K562 (cell line): ENCODE data around the gene GNAQ. TPM values are rescaled to one million over a fixed set of nuclear protein-coding genes. Genes with fewer than 3 reads are reported as not detected.

Experiments used
- ATAC-seq: fragments of 200-7000 bp; cut with Tn5 transposase; 3 replicates; pipeline ENCODE4 v1.9.1; 2020; ENCODE audit warnings: moderate library complexity
- BruUV-seq: library from RNA; stranded (reverse); fragments of 400-500 nt; replicated peaks from 2 replicates; lab custom pipeline; 2021; lab: Mats Ljungman, UMichigan
- CTCF ChIA-PET: fragments of 300-600 bp; formaldehyde crosslinking; extraction: SDS; loops from one replicate; lab custom pipeline; 2021; ENCODE audit warnings: low intra/inter-chr PET ratio; lab: Yijun Ruan, JAX
- POLR2A ChIA-PET: fragments of 300-600, 350-650 bp; sonication (Branson Sonifier 250); formaldehyde crosslinking; extraction: SDS; loops from one replicate; lab custom pipeline; 2021; ENCODE audit warnings: antibody characterized with exemption, inconsistent platforms; lab: Yijun Ruan, JAX
- DNase-seq, 4 experiments: peaks; one replicate each; pipeline versions ENCODE4 v3.0.0 to v3.0.0-alpha.2; 2011 to 2018; ENCODE audit warnings: low spot score in 3 of 4, mixed read lengths in 3 of 4; ENCODE audit errors: extremely low read depth in 1 of 4
- FAIRE-seq: peaks from 2 replicates; lab custom pipeline; 2011; peaks lifted over from hg19 to GRCh38; lab: Jason Lieb, UNC
- H2AFZ ChIP-seq: 2 replicates; pipeline ENCODE4 v1.6.0; 2011; ENCODE audit warnings: low read depth, low read length, control low read depth, inconsistent platforms
- H3K27ac ChIP-seq: fragments of 200-600 bp; 3 replicates; pipeline ENCODE4 v1.8.0; 2011; ENCODE audit warnings: low read depth, mild to moderate bottlenecking, control low read depth, inconsistent platforms, low read length, moderate library complexity, mixed read lengths; ENCODE audit errors: extremely low read depth
- H3K27me3 ChIP-seq, 2 experiments: fragments of 300-600 bp in 1 of 2; 2 replicates in 1 of 2; 3 replicates in 1 of 2; pipeline versions ENCODE4 v1.6.0 to v1.8.0; 2011; ENCODE audit warnings: inconsistent platforms in 2 of 2, low read length in 2 of 2, mild to moderate bottlenecking in 1 of 2, mixed read lengths in 1 of 2, moderate library complexity in 1 of 2; ENCODE audit not compliant: control insufficient read depth in 2 of 2, insufficient read depth in 2 of 2
- H3K36me3 ChIP-seq: fragments of 300-600 bp; 3 replicates; pipeline ENCODE4 v1.8.0; 2011; ENCODE audit warnings: mild to moderate bottlenecking, low read length, inconsistent platforms; ENCODE audit not compliant: control insufficient read depth, insufficient read depth
- H3K4me1 ChIP-seq, 2 experiments: fragments of 200-600 bp in 1 of 2; replicated peaks in 1 of 2; 2 replicates in 1 of 2; 3 replicates in 1 of 2; pipeline versions ENCODE4 v1.5.1 to v1.8.0; 2011; ENCODE audit warnings: inconsistent platforms in 2 of 2, low read length in 2 of 2, mild to moderate bottlenecking in 1 of 2, mixed read lengths in 1 of 2, moderate library complexity in 1 of 2; ENCODE audit not compliant: control insufficient read depth in 2 of 2, insufficient read depth in 2 of 2
- H3K4me2 ChIP-seq: 2 replicates; pipeline ENCODE4 v1.6.1; 2011; ENCODE audit warnings: low read length, control low read depth, inconsistent platforms, mixed read lengths; ENCODE audit not compliant: insufficient read depth
- H3K4me3 ChIP-seq: fragments of 200-600 bp; sonication (generic), shearing (Covaris generic); 2 replicates; pipeline ENCODE4 v1.5.1; 2016; ENCODE audit warnings: control low read depth, inconsistent platforms
- H3K79me2 ChIP-seq: fragments of 200-600 bp; 3 replicates; pipeline ENCODE4 v1.8.0; 2011; ENCODE audit warnings: low read length, inconsistent platforms; ENCODE audit not compliant: control insufficient read depth, insufficient read depth
- H3K9ac ChIP-seq, 2 experiments: 2 replicates each; pipeline versions ENCODE4 v1.6.0 to v1.6.1; 2011; ENCODE audit warnings: low read depth in 2 of 2, low read length in 2 of 2, control low read depth in 1 of 2, inconsistent platforms in 1 of 2, mild to moderate bottlenecking in 1 of 2, mixed read lengths in 1 of 2; ENCODE audit not compliant: insufficient read depth in 1 of 2
- H3K9me1 ChIP-seq: one replicate; pipeline ENCODE4 v1.6.0; 2011; ENCODE audit warnings: inconsistent platforms, mild to moderate bottlenecking, low read length, moderate library complexity; ENCODE audit not compliant: control insufficient read depth, insufficient read depth
- H3K9me3 ChIP-seq: replicated peaks from 2 replicates; pipeline ENCODE4 v1.5.1; 2011; ENCODE audit warnings: low read depth, low read length, inconsistent platforms; ENCODE audit not compliant: control insufficient read depth, insufficient read depth
- H4K20me1 ChIP-seq: replicated peaks from 2 replicates; pipeline ENCODE4 v1.6.1; 2011; ENCODE audit warnings: low read length, inconsistent platforms, mixed read lengths; ENCODE audit not compliant: control insufficient read depth, insufficient read depth
- DPF2 ChIP-seq: fragments of 450-650 bp; IDR thresholded peaks from 2 replicates; pipeline ENCODE4 v1.6.1; 2016
- HDAC8 ChIP-seq: fragments of 450-650 bp; IDR thresholded peaks from 2 replicates; pipeline ENCODE4 v1.6.1; 2016; ENCODE audit warnings: mild to moderate bottlenecking, missing genetic modification characterization, moderate library complexity, missing compliant biosample characterization
- MTF1 ChIP-seq: fragments of 250-450 bp; sonication (Bioruptor Pico); IDR thresholded peaks from 2 replicates; pipeline ENCODE4 v1.9.0; 2021; ENCODE audit warnings: moderate library complexity, mild to moderate bottlenecking, inconsistent platforms, borderline replicate concordance
- NRF1 ChIP-seq, 2 experiments: fragments of 450-650 bp; IDR thresholded peaks in 1 of 2; conservative IDR thresholded peaks in 1 of 2; 2 replicates each; pipeline ENCODE4 v1.6.1; 2014; ENCODE audit warnings: mild to moderate bottlenecking in 2 of 2
- RHOXF2B ChIP-seq: fragments of 250-450 bp; sonication (Bioruptor Pico); conservative IDR thresholded peaks from 2 replicates; pipeline ENCODE4 v1.5.1; 2021
- TAF7 ChIP-seq: fragments of 450-650 bp; IDR thresholded peaks from 2 replicates; pipeline ENCODE4 v1.6.1; 2016; ENCODE audit warnings: missing genetic modification characterization, missing compliant biosample characterization
- ZNF764 ChIP-seq: fragments of 250-450 bp; sonication (Bioruptor Pico); IDR thresholded peaks from 2 replicates; pipeline ENCODE4 v1.4.0; 2020; ENCODE audit warnings: low read depth, mild to moderate bottlenecking, moderate library complexity
- WGBS: fragments of 100-300 bp; shearing (Covaris generic); methylation state at CpG from one replicate; pipeline ENCODE4 v1.1.6; 2016; ENCODE audit warnings: low coverage, mixed read lengths; ENCODE audit not compliant: insufficient coverage; ENCODE audit errors: missing lambda C conversion rate; 5-methylcytosine and 5-hydroxymethylcytosine counted together
- in situ Hi-C: fragments of 300-500 bp; cut with MboI; formaldehyde crosslinking; loops from 4 replicates; pipeline ENCODE4 v1.15.0; 2018; ENCODE audit warnings: inconsistent platforms, mixed read lengths
- intact Hi-C: fragments of 100-400 bp; cut with micrococcal nuclease; formaldehyde crosslinking; loops from 2 replicates; pipeline ENCODE4 v1.14.2; 2022
- polyA plus RNA-seq, 8 experiments: library from polyadenylated mRNA; depleted of rRNA in 4 of 8; stranded (reverse) in 5 of 8; unstranded in 3 of 8; fragments of >200 nt; fragmentation: Nextera tagmentation in 2 of 8; fragmentation: Illumina TruSeq in 1 of 8; extraction: Ambion mirVana in 2 of 8; extraction: Trizol in 1 of 8; gene quantifications; 2 replicates each; pipeline versions ENCODE4 v1.2.1 to v1.2.3, GENCODE V29; 2011 to 2014; ENCODE audit warnings: inconsistent platforms in 1 of 8, missing spikeins in 1 of 8
- total RNA-seq, 7 experiments: library from RNA; depleted of rRNA in 6 of 7; stranded (reverse); fragments of >200 nt in 6 of 7; fragmentation: Illumina TruSeq in 2 of 7; extraction: Trizol in 2 of 7; gene quantifications; 2 replicates each; pipeline versions ENCODE4 v1.2.1 to v1.2.3, GENCODE V29; 2011 to 2021; ENCODE audit warnings: low replicate concordance in 1 of 7
- TF ChIP-seq, protein P1 (sequence below): fragments of 450-650 bp; IDR thresholded peaks from 2 replicates; pipeline ENCODE4 v1.7.0; 2016; ENCODE audit warnings: borderline replicate concordance
- TF ChIP-seq, protein P2 (sequence below), 3 experiments: IDR thresholded peaks in 2 of 3; conservative IDR thresholded peaks in 1 of 3; 2 replicates each; pipeline ENCODE4 v1.5.1; 2011 to 2012; ENCODE audit warnings: low read length in 3 of 3, mild to moderate bottlenecking in 3 of 3, control low read depth in 2 of 3, improper control_type of control experiment in 1 of 3, inconsistent platforms in 1 of 3, low read depth in 1 of 3, mixed read lengths in 1 of 3, moderate library complexity in 1 of 3; ENCODE audit not compliant: insufficient read depth in 2 of 3
- TF ChIP-seq, protein P3 (sequence below): fragments of 450-650 bp; formaldehyde crosslinking; IDR thresholded peaks from 2 replicates; pipeline ENCODE4 v1.4.0; 2020; ENCODE audit warnings: mild to moderate bottlenecking, moderate library complexity
- TF ChIP-seq, protein P4 (sequence below): IDR thresholded peaks from 2 replicates; pipeline ENCODE4 v1.6.1; 2016; ENCODE audit warnings: missing genetic modification characterization, missing compliant biosample characterization

GNAQ gene
- total and polyA plus RNA-seq, 9 of the 15 experiments (the other 6 are each of a cell fraction or from before 2014, with no cell fraction given): 4.8 to 27.9 (median 17.5) TPM

DNA sequence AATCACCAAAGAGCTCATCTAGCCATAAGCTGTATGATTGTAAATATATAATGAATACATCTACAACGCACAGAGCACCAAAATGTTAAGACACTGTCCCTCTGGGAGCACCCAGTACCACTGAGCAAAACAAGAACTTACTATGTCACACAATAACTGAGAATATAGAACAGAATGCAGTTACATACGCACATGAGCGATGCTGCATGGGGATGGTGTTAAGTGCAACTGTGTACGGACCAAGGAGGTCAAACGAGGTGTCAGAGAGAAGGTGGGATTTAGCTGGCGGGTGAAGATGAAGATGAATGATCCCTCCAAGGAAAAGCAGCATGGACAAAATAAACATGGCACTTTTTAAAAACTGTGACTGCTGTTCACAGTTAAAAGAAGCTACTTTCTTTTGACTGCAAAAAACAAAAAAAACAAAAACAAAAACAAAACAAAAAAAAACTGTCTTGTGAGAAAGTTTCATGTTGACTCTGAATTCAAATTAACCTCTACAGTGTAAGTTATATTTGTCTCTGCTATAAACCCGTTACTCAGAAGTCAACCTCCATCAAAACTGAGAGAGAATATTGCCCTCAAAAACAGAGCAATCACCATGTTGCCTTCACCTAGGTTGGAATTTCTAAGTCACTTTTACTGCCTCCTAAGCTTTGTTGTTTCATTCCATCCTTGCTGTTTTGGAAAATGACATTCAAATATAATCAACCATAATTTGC lies 213.9 kb downstream of the GNAQ start:
- Histone ChIP-seq H3K79me2 (peaks cover 15% of the 10 kb centered on the region), H3K36me3 (peaks cover 21% of the 10 kb centered on the region), H3K27ac (no peak overlapping the region), H3K9me1 (no peaks in the 10 kb centered on the region), H3K27me3 (no peaks in the 10 kb centered on the region), H3K4me3 (no peak overlapping the region), H3K9ac (no peak overlapping the region), H3K9me3 (no peaks in the 10 kb centered on the region), H2AFZ (no peak overlapping the region), H3K4me1 (peaks cover 0 to 17% of the 10 kb centered on the region in 2 experiments; a peak in 2 of 5 replicates), H3K4me2 (no peak overlapping the region), H4K20me1 (no peaks in the 10 kb centered on the region)
- no TSS peak for BruUV-seq
- 90% methylated on average over 7 of the region's 7 CpGs for WGBS
- TF ChIP-seq ZNF764 (CRISPR knock-in tag) (no peak), TAF7 (tag) (no peak), DPF2 (no peak), HDAC8 (tag) (no peak), NRF1 (conservative IDR thresholded peaks at IDR 0.05 in 1 of 2, IDR thresholded peaks at IDR 0.05 in 1 of 2) (no peak), MTF1 (CRISPR knock-in tag) (no peak), RHOXF2B (CRISPR knock-in tag) (no peak)
- TF ChIP-seq, protein P1, sequence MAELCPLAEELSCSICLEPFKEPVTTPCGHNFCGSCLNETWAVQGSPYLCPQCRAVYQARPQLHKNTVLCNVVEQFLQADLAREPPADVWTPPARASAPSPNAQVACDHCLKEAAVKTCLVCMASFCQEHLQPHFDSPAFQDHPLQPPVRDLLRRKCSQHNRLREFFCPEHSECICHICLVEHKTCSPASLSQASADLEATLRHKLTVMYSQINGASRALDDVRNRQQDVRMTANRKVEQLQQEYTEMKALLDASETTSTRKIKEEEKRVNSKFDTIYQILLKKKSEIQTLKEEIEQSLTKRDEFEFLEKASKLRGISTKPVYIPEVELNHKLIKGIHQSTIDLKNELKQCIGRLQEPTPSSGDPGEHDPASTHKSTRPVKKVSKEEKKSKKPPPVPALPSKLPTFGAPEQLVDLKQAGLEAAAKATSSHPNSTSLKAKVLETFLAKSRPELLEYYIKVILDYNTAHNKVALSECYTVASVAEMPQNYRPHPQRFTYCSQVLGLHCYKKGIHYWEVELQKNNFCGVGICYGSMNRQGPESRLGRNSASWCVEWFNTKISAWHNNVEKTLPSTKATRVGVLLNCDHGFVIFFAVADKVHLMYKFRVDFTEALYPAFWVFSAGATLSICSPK: no peak
- TF ChIP-seq, protein P2, sequence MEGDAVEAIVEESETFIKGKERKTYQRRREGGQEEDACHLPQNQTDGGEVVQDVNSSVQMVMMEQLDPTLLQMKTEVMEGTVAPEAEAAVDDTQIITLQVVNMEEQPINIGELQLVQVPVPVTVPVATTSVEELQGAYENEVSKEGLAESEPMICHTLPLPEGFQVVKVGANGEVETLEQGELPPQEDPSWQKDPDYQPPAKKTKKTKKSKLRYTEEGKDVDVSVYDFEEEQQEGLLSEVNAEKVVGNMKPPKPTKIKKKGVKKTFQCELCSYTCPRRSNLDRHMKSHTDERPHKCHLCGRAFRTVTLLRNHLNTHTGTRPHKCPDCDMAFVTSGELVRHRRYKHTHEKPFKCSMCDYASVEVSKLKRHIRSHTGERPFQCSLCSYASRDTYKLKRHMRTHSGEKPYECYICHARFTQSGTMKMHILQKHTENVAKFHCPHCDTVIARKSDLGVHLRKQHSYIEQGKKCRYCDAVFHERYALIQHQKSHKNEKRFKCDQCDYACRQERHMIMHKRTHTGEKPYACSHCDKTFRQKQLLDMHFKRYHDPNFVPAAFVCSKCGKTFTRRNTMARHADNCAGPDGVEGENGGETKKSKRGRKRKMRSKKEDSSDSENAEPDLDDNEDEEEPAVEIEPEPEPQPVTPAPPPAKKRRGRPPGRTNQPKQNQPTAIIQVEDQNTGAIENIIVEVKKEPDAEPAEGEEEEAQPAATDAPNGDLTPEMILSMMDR (IDR thresholded peaks at IDR 0.05 in 2 of 3, conservative IDR thresholded peaks at IDR 0.05 in 1 of 3; ENCODE audit: insufficient read depth in 2 of 3, low read depth in 1 of 3, low read length in 3 of 3): no peak
- TF ChIP-seq, protein P3, sequence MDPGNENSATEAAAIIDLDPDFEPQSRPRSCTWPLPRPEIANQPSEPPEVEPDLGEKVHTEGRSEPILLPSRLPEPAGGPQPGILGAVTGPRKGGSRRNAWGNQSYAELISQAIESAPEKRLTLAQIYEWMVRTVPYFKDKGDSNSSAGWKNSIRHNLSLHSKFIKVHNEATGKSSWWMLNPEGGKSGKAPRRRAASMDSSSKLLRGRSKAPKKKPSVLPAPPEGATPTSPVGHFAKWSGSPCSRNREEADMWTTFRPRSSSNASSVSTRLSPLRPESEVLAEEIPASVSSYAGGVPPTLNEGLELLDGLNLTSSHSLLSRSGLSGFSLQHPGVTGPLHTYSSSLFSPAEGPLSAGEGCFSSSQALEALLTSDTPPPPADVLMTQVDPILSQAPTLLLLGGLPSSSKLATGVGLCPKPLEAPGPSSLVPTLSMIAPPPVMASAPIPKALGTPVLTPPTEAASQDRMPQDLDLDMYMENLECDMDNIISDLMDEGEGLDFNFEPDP (CRISPR knock-in tag): no peak
- TF ChIP-seq, protein P4, sequence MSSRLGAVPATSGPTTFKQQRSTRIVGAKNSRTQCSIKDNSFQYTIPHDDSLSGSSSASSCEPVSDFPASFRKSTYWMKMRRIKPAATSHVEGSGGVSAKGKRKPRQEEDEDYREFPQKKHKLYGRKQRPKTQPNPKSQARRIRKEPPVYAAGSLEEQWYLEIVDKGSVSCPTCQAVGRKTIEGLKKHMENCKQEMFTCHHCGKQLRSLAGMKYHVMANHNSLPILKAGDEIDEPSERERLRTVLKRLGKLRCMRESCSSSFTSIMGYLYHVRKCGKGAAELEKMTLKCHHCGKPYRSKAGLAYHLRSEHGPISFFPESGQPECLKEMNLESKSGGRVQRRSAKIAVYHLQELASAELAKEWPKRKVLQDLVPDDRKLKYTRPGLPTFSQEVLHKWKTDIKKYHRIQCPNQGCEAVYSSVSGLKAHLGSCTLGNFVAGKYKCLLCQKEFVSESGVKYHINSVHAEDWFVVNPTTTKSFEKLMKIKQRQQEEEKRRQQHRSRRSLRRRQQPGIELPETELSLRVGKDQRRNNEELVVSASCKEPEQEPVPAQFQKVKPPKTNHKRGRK (tag): no peak
- CTCF ChIA-PET: no interaction called here
- no peak for ATAC-seq
- intact Hi-C loops (no loop called here), in situ Hi-C loops (no loop called here)
- DNase-seq: no peak
- peak; percentile 26 for FAIRE-seq
- POLR2A ChIA-PET: interaction anchor here (0.6 to 1.1 kb wide), 2 partner anchors 9 to 176 kb away, joined by 3 read pairs; no protein-coding TSS in a partner anchor
